Activated naive CD4-positive, alpha-beta T cell treated with anti-CD3 and anti-CD28 coated beads for 36 hours (primary cell): Measurements from ENCODE around the gene TMEM235. TPM values are rescaled to one million over a fixed set of nuclear protein-coding genes. Genes with fewer than 3 reads are reported as not detected.

Experiments
- total RNA-seq, 2 experiments: library from RNA; stranded (reverse); gene quantifications; one replicate each; pipeline ENCODE4 v1.2.3, GENCODE V29; 2021

The TMEM235 gene
- total RNA-seq, 2 experiments from 2014 or later: not detected

Other genes starting within 250 kb of the TMEM235 start
- 10 to 100 TPM; 79.0 to 85.6 TPM for gene TMC6, start 102.9 kb upstream of the TMEM235 start, total RNA-seq
- gene TMC8, start 100.9 kb upstream of the TMEM235 start, total RNA-seq: 100 to 1,000 TPM; 105 to 110 TPM
- gene C17orf99, start 85.2 kb upstream of the TMEM235 start, total RNA-seq: not detected
- 100 to 1,000 TPM in 1 of 2 experiments, 10 to 100 TPM in 1; 96.3 to 103 TPM for gene SYNGR2, start 63.0 kb upstream of the TMEM235 start, total RNA-seq
- gene TK1, start 44.6 kb upstream of the TMEM235 start, total RNA-seq: 100 to 1,000 TPM; 165 to 173 TPM
- gene AFMID, start 44.3 kb upstream of the TMEM235 start, total RNA-seq: 10 to 100 TPM; 13.6 to 13.7 TPM
- 100 to 1,000 TPM; 117 to 118 TPM for gene BIRC5, start 17.4 kb upstream of the TMEM235 start, total RNA-seq
- 100 to 1,000 TPM; 281 to 290 TPM for gene SOCS3, start 128.4 kb downstream of the TMEM235 start, total RNA-seq
- 10 to 100 TPM; 69.0 to 73.1 TPM for gene PGS1, start 147.0 kb downstream of the TMEM235 start, total RNA-seq